ENCODE results near the gene ADAD2. TPM values are rescaled to one million over a fixed set of nuclear protein-coding genes. Genes with fewer than 3 reads are reported as not detected.

ADAD2 gene
- total and polyA plus RNA-seq, 9 of the 15 experiments (the other 6 are each of a cell fraction or from before 2014, with no cell fraction given): 0.07 TPM; not detected in 8

DNA sequence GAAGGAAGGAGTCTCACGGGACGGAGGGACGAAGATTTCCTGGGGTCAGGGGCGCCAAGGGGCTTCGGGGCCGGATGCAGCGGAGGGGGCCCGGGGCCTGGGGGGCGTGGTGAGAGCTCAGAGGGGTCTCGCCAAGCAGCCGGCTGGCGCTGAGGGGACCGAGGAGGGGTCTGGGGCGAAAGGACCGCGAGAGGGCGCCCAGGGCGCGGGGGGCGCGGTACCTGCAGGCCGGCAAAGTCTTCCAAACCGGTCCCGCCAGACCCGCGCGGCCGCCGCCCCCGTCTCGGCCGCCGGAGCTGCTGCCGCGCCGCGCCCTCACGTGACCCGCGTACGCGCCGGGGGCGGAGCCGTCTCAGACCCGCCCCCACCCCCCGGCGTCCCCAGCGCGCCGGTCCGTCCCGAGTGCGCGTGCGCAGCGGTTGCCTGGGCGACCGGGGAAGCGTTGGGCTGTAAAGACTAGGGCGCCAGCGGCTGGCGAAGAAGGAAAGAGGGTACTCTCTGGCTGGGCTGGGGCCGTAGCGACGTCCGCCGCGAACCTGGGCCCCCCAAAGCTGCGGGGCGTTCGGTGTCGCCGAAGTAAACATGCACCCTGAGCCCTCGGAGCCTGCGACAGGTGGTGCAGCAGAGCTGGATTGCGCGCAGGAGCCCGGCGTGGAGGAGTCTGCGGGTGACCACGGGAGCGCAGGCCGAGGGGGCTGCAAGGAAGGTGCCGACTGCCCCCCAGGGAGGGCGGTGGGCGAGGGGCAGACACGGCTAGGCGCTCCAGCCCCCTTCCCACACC lies 45.9 kb upstream of the ADAD2 start, which contains the start of the genes DNAAF1 and HSDL1 (continued):
- TF ChIP-seq BMI1 (IDR thresholded peaks at IDR 0.05; ENCODE audit: low read length) (peak; percentile 94), MCM2 (IDR thresholded peaks at IDR 0.05; ENCODE audit: low read depth) (no peak), ESRRB (CRISPR knock-in tag; IDR thresholded peaks at IDR 0.05; ENCODE audit: borderline replicate concordance) (no peak), HMG20A (CRISPR knock-in tag; conservative IDR thresholded peaks at IDR 0.05) (no peak), IFI16 (CRISPR knock-in tag; IDR thresholded peaks at IDR 0.05) (no peak), GABPA (tag; conservative IDR thresholded peaks at IDR 0.05; ENCODE audit: low read depth) (0 out of 2 replicates have a peak, but pooled peaks have one; percentile 27), SMAD4 (CRISPR knock-in tag; conservative IDR thresholded peaks at IDR 0.05) (peak; percentile 94), NRF1 (conservative IDR thresholded peaks at IDR 0.05 in 1 of 2, IDR thresholded peaks at IDR 0.05 in 1 of 2) (peak; percentile 94 to 95), SAP30 (IDR thresholded peaks at IDR 0.05; ENCODE audit: borderline replicate concordance, insufficient read depth, low read depth, low read length, poor library complexity, severe bottlenecking) (peak; percentile 99), PHF20 (IDR thresholded peaks at IDR 0.05; ENCODE audit: partially characterized antibody) (no peak), ETV5 (CRISPR knock-in tag; IDR thresholded peaks at IDR 0.05; ENCODE audit: low read depth) (no peak), JUND (IDR thresholded peaks at IDR 0.05; ENCODE audit: borderline replicate concordance, low read depth, low read length) (no peak), JUND (tag; IDR thresholded peaks at IDR 0.05; ENCODE audit: borderline replicate concordance, low read depth, low read length) (no peak), CREB1 (IDR thresholded peaks at IDR 0.05) (peak; percentile 43; the same call in 1 of the 2 replicates), CREB1 (CRISPR knock-in tag; IDR thresholded peaks at IDR 0.05) (peak; percentile 45; the same call in 1 of the 2 replicates), NONO (IDR thresholded peaks at IDR 0.05; ENCODE audit: low read depth in 2 of 2, low read length in 1 of 2) (peak in 1 of 2 experiments; percentile 63; a peak in 1 of 4 replicates), SRF (CRISPR knock-in tag; IDR thresholded peaks at IDR 0.05) (no peak)
- TF ChIP-seq, protein P1, sequence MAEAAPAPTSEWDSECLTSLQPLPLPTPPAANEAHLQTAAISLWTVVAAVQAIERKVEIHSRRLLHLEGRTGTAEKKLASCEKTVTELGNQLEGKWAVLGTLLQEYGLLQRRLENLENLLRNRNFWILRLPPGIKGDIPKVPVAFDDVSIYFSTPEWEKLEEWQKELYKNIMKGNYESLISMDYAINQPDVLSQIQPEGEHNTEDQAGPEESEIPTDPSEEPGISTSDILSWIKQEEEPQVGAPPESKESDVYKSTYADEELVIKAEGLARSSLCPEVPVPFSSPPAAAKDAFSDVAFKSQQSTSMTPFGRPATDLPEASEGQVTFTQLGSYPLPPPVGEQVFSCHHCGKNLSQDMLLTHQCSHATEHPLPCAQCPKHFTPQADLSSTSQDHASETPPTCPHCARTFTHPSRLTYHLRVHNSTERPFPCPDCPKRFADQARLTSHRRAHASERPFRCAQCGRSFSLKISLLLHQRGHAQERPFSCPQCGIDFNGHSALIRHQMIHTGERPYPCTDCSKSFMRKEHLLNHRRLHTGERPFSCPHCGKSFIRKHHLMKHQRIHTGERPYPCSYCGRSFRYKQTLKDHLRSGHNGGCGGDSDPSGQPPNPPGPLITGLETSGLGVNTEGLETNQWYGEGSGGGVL (CRISPR knock-in tag; IDR thresholded peaks at IDR 0.05): no peak
- TF ChIP-seq, protein P2, sequence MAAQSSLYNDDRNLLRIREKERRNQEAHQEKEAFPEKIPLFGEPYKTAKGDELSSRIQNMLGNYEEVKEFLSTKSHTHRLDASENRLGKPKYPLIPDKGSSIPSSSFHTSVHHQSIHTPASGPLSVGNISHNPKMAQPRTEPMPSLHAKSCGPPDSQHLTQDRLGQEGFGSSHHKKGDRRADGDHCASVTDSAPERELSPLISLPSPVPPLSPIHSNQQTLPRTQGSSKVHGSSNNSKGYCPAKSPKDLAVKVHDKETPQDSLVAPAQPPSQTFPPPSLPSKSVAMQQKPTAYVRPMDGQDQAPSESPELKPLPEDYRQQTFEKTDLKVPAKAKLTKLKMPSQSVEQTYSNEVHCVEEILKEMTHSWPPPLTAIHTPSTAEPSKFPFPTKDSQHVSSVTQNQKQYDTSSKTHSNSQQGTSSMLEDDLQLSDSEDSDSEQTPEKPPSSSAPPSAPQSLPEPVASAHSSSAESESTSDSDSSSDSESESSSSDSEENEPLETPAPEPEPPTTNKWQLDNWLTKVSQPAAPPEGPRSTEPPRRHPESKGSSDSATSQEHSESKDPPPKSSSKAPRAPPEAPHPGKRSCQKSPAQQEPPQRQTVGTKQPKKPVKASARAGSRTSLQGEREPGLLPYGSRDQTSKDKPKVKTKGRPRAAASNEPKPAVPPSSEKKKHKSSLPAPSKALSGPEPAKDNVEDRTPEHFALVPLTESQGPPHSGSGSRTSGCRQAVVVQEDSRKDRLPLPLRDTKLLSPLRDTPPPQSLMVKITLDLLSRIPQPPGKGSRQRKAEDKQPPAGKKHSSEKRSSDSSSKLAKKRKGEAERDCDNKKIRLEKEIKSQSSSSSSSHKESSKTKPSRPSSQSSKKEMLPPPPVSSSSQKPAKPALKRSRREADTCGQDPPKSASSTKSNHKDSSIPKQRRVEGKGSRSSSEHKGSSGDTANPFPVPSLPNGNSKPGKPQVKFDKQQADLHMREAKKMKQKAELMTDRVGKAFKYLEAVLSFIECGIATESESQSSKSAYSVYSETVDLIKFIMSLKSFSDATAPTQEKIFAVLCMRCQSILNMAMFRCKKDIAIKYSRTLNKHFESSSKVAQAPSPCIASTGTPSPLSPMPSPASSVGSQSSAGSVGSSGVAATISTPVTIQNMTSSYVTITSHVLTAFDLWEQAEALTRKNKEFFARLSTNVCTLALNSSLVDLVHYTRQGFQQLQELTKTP (IDR thresholded peaks at IDR 0.05; ENCODE audit: low read depth in 1 of 2, partially characterized antibody in 2 of 2): no peak
- TF ChIP-seq, protein P3, sequence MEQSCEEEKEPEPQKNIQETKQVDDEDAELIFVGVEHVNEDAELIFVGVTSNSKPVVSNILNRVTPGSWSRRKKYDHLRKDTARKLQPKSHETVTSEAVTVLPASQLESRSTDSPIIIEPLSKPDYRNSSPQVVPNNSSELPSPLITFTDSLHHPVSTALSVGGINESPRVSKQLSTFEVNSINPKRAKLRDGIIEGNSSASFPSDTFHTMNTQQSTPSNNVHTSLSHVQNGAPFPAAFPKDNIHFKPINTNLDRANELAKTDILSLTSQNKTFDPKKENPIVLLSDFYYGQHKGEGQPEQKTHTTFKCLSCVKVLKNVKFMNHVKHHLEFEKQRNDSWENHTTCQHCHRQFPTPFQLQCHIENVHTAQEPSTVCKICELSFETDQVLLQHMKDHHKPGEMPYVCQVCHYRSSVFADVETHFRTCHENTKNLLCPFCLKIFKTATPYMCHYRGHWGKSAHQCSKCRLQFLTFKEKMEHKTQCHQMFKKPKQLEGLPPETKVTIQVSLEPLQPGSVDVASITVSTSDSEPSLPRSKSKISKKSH (CRISPR knock-in tag; IDR thresholded peaks at IDR 0.05): no peak

All from K562 (cell line).